Neural cell (in vitro differentiated cells): ENCODE data around the gene VAT1L. TPM values are rescaled to one million over a fixed set of nuclear protein-coding genes. Genes with fewer than 3 reads are reported as not detected.

Experiments
- H2AFZ ChIP-seq: fragments of 200-600, 300-800 bp; sonication (generic), shearing (Covaris generic); 2 replicates; pipeline ENCODE4 v1.6.0; 2014; ENCODE audit warnings: low read depth, mild to moderate bottlenecking, antibody characterized with exemption, low read length, moderate library complexity
- H3F3A ChIP-seq: fragments of 200-600 bp; shearing (Covaris generic); 2 replicates; pipeline ENCODE4 v1.6.1; 2016; ENCODE audit warnings: mild to moderate bottlenecking, moderate library complexity, mixed read lengths, antibody characterized with exemption, low read length; ENCODE audit not compliant: insufficient read depth, poor library complexity, severe bottlenecking
- H3K27ac ChIP-seq: fragments of 200-600, 300-800 bp; sonication (generic), shearing (Covaris generic); 2 replicates; pipeline ENCODE4 v1.5.1; 2014; ENCODE audit warnings: mild to moderate bottlenecking, low read length, moderate library complexity
- H3K27me3 ChIP-seq: fragments of 300-800, 200-600 bp; sonication (generic), shearing (Covaris generic); 2 replicates; pipeline ENCODE4 v1.6.0; 2014; ENCODE audit warnings: mild to moderate bottlenecking, low read depth, low read length, moderate library complexity; ENCODE audit not compliant: insufficient read depth
- H3K36me3 ChIP-seq: fragments of 300-800, 200-600 bp; sonication (generic), shearing (Covaris generic); 2 replicates; pipeline ENCODE4 v1.5.1; 2014; ENCODE audit warnings: mild to moderate bottlenecking, antibody characterized with exemption, low read length, moderate library complexity; ENCODE audit not compliant: insufficient read depth
- H3K4me2 ChIP-seq: fragments of 300-800, 200-600 bp; sonication (generic), shearing (Covaris generic); 2 replicates; pipeline ENCODE4 v1.6.0; 2014; ENCODE audit warnings: mild to moderate bottlenecking, low read length
- H3K4me3 ChIP-seq: fragments of 300-800, 200-600 bp; sonication (generic), shearing (Covaris generic); 2 replicates; pipeline ENCODE4 v1.5.1; 2014; ENCODE audit warnings: mild to moderate bottlenecking, low read length, moderate library complexity
- H3K79me2 ChIP-seq: fragments of 200-600 bp; shearing (Covaris generic); replicated peaks from 2 replicates; pipeline ENCODE4 v1.6.0; 2014; ENCODE audit warnings: mild to moderate bottlenecking, low read length, moderate library complexity; ENCODE audit not compliant: insufficient read depth
- H3K9ac ChIP-seq: fragments of 300-800, 200-600 bp; sonication (generic), shearing (Covaris generic); 2 replicates; pipeline ENCODE4 v1.6.1; 2016; ENCODE audit warnings: mild to moderate bottlenecking, low read length, mixed read lengths
- H3K9me2 ChIP-seq: fragments of 200-600 bp; shearing (Covaris generic); 2 replicates; pipeline ENCODE4 v1.6.1; 2016; ENCODE audit warnings: mild to moderate bottlenecking, low read length, mixed read lengths; ENCODE audit not compliant: insufficient read depth
- H3K9me3 ChIP-seq: fragments of 200-600, 300-800 bp; sonication (generic), shearing (Covaris generic); 2 replicates; pipeline ENCODE4 v1.6.1; 2016; ENCODE audit warnings: mild to moderate bottlenecking, mixed run types, low read length, moderate library complexity, mixed read lengths
- H4K20me1 ChIP-seq: fragments of 200-600 bp; shearing (Covaris generic); 2 replicates; pipeline ENCODE4 v1.6.1; 2016; ENCODE audit warnings: mild to moderate bottlenecking, mixed run types; ENCODE audit not compliant: insufficient read depth
- EP300 ChIP-seq: fragments of 450-650 bp; conservative IDR thresholded peaks from 2 replicates; pipeline ENCODE4 v1.6.1; 2014; ENCODE audit warnings: antibody characterized with exemption, mild to moderate bottlenecking, moderate library complexity; ENCODE audit not compliant: poor library complexity, severe bottlenecking
- EZH2 ChIP-seq: fragments of 200-600, 300-800 bp; shearing (Covaris generic), sonication (generic); IDR thresholded peaks from 2 replicates; pipeline ENCODE4 v1.6.1; 2014; ENCODE audit warnings: antibody characterized with exemption, low read length, borderline replicate concordance, mild to moderate bottlenecking; ENCODE audit not compliant: insufficient read depth, poor library complexity, severe bottlenecking
- MXI1 ChIP-seq: fragments of 450-650 bp; conservative IDR thresholded peaks from 2 replicates; pipeline ENCODE4 v1.6.1; 2014; ENCODE audit warnings: antibody characterized with exemption, mild to moderate bottlenecking; ENCODE audit not compliant: poor library complexity, severe bottlenecking
- POLR2AphosphoS5 ChIP-seq: IDR thresholded peaks from 2 replicates; pipeline ENCODE4 v1.6.1; 2012
- RAD21 ChIP-seq: fragments of 450-650 bp; conservative IDR thresholded peaks from 2 replicates; pipeline ENCODE4 v1.6.1; 2014; ENCODE audit warnings: antibody characterized with exemption, mild to moderate bottlenecking, moderate library complexity
- SMC3 ChIP-seq: fragments of 450-650 bp; conservative IDR thresholded peaks from 2 replicates; pipeline ENCODE4 v1.6.1; 2014; ENCODE audit warnings: antibody characterized with exemption, mild to moderate bottlenecking, moderate library complexity; ENCODE audit not compliant: poor library complexity
- TAF1 ChIP-seq: IDR thresholded peaks from 2 replicates; pipeline ENCODE4 v1.6.1; 2012; ENCODE audit warnings: low read depth
- polyA plus RNA-seq: library from polyadenylated mRNA; depleted of rRNA; stranded (reverse); fragments of >200 nt; gene quantifications from 2 replicates; pipeline ENCODE4 v1.2.3, GENCODE V29; 2014
- TF ChIP-seq, protein P1 (sequence below): fragments of 450-650 bp; IDR thresholded peaks from 2 replicates; pipeline ENCODE4 v1.5.1; 2014; ENCODE audit warnings: antibody characterized with exemption, mild to moderate bottlenecking, moderate library complexity; ENCODE audit not compliant: poor library complexity, severe bottlenecking
- TF ChIP-seq, protein P2 (sequence below): IDR thresholded peaks from 2 replicates; pipeline ENCODE4 v1.6.1; 2012; ENCODE audit warnings: borderline replicate concordance

Gene VAT1L
- polyA plus RNA-seq, 1 donor from 2014 or later = 54.5 TPM

DNA sequence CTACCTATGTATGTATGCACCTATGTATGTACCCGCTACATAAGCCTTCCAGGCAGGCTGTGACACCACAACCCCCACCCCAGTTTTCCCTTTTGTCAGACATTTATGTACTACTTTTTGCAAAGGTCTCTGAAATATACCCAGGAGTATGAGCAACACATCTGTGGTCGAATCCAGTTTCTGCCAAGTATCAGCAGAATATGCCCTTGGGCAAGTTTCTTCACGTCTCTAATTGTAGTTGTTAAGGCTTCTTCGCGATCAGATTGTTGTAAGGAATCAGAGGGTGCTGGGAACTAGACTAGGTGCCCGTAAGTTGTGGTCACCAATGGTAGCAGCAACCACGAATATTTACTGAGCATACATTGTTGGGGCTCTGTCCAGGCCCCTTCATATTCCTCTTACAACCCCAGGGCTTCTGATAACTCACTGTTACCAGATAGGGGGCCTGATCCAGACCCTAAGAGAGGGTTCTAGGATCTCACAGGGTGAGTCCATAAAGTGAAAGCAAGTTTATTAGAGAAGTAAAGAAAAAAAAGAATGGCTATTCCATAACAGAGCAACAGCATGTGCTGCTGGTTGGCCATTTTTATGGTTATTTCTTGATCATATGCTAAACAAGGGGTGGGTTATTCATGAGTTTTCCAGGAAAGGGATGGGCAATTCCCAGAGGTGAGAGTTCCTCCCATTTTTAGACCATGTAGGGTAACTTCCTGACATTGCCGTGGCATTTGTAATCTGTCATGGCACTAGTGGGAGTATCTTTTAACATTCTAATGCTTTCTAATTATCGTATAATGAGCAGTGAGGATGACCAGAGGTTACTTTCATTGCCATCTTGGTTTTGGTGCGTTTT lies 49.4 kb upstream of the VAT1L start:
- H2AFZ ChIP-seq = no peak overlapping the region
- H3K4me2 ChIP-seq = no peak overlapping the region
- H3K9me2 ChIP-seq = no peaks in the 10 kb centered on the region
- no peaks in the 10 kb centered on the region for H3F3A ChIP-seq
- TF ChIP-seq POLR2AphosphoS5 (no peak), EP300 (no peak), MXI1 (no peak), TAF1 (no peak), SMC3 (no peak), EZH2 (no peak), RAD21 (no peak)
- no peaks in the 10 kb centered on the region for H3K27me3 ChIP-seq
- no peak overlapping the region for H3K9ac ChIP-seq
- no peaks in the 10 kb centered on the region for H3K79me2 ChIP-seq
- H3K4me3 ChIP-seq = no peak overlapping the region
- H4K20me1 ChIP-seq = no peaks in the 10 kb centered on the region
- no peaks in the 10 kb centered on the region for H3K36me3 ChIP-seq
- H3K27ac ChIP-seq = no peak overlapping the region
- peaks cover 4% of the 10 kb centered on the region for H3K9me3 ChIP-seq

DNA sequence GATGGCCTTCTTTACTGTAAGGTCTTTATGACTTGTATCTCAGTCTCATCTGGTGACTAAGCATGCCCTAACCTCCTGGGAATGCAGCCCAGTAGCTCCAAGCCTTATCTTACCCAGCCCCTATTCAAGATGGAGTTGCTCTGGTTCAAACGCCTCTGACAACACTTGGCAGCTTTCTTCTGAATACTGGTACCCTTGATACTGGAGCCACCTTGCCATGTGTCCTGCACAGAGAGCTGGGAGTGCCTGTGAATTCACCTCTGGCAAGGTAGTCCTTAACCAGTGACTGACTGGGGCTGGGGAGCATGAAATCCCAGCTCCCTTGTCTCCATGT lies 48.8 kb upstream of the VAT1L start:
- H2AFZ ChIP-seq = no peak overlapping the region
- H3K36me3 ChIP-seq = no peaks in the 10 kb centered on the region
- no peaks in the 10 kb centered on the region for H3F3A ChIP-seq
- no peaks in the 10 kb centered on the region for H3K27me3 ChIP-seq
- no peak overlapping the region for H3K27ac ChIP-seq
- no peak overlapping the region for H3K4me2 ChIP-seq
- H3K9me3 ChIP-seq = peaks cover 3% of the 10 kb centered on the region
- no peak overlapping the region for H3K4me3 ChIP-seq
- no peaks in the 10 kb centered on the region for H3K79me2 ChIP-seq
- no peaks in the 10 kb centered on the region for H3K9me2 ChIP-seq
- TF ChIP-seq, protein P1, sequence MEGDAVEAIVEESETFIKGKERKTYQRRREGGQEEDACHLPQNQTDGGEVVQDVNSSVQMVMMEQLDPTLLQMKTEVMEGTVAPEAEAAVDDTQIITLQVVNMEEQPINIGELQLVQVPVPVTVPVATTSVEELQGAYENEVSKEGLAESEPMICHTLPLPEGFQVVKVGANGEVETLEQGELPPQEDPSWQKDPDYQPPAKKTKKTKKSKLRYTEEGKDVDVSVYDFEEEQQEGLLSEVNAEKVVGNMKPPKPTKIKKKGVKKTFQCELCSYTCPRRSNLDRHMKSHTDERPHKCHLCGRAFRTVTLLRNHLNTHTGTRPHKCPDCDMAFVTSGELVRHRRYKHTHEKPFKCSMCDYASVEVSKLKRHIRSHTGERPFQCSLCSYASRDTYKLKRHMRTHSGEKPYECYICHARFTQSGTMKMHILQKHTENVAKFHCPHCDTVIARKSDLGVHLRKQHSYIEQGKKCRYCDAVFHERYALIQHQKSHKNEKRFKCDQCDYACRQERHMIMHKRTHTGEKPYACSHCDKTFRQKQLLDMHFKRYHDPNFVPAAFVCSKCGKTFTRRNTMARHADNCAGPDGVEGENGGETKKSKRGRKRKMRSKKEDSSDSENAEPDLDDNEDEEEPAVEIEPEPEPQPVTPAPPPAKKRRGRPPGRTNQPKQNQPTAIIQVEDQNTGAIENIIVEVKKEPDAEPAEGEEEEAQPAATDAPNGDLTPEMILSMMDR = no peak
- TF ChIP-seq, protein P2, sequence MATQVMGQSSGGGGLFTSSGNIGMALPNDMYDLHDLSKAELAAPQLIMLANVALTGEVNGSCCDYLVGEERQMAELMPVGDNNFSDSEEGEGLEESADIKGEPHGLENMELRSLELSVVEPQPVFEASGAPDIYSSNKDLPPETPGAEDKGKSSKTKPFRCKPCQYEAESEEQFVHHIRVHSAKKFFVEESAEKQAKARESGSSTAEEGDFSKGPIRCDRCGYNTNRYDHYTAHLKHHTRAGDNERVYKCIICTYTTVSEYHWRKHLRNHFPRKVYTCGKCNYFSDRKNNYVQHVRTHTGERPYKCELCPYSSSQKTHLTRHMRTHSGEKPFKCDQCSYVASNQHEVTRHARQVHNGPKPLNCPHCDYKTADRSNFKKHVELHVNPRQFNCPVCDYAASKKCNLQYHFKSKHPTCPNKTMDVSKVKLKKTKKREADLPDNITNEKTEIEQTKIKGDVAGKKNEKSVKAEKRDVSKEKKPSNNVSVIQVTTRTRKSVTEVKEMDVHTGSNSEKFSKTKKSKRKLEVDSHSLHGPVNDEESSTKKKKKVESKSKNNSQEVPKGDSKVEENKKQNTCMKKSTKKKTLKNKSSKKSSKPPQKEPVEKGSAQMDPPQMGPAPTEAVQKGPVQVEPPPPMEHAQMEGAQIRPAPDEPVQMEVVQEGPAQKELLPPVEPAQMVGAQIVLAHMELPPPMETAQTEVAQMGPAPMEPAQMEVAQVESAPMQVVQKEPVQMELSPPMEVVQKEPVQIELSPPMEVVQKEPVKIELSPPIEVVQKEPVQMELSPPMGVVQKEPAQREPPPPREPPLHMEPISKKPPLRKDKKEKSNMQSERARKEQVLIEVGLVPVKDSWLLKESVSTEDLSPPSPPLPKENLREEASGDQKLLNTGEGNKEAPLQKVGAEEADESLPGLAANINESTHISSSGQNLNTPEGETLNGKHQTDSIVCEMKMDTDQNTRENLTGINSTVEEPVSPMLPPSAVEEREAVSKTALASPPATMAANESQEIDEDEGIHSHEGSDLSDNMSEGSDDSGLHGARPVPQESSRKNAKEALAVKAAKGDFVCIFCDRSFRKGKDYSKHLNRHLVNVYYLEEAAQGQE = no peak
- TF ChIP-seq MXI1 (no peak), SMC3 (no peak), EZH2 (no peak), RAD21 (no peak), EP300 (no peak), POLR2AphosphoS5 (no peak), TAF1 (no peak)
- H3K9ac ChIP-seq = no peak overlapping the region
- no peaks in the 10 kb centered on the region for H4K20me1 ChIP-seq
